K562 (cell line): ENCODE data around the gene G6PC1.
"Not testable (repeated sequence)": the region's sequence is repeated elsewhere in the genome, so short reads cannot be mapped to it uniquely, and the experiment has no call there.

Source experiments
- CBFA2T3 ChIP-seq: fragments of 450-650 bp; IDR thresholded peaks from 2 replicates; pipeline ENCODE4 v1.6.1; 2017
- PHB ChIP-seq: fragments of 250-450 bp; sonication (Bioruptor Pico); IDR thresholded peaks from 2 replicates; pipeline ENCODE4 v1.5.0; 2021
- PHF20 ChIP-seq: fragments of 450-650 bp; IDR thresholded peaks from 2 replicates; pipeline ENCODE4 v1.6.1; 2018; ENCODE audit not compliant: partially characterized antibody
- POLR2G ChIP-seq: fragments of 200-400 bp; formaldehyde crosslinking; IDR thresholded peaks from 2 replicates; pipeline ENCODE4 v1.6.1; 2017; ENCODE audit warnings: low read depth, mild to moderate bottlenecking, antibody characterized with exemption, low read length, moderate library complexity
- RAD21 ChIP-seq, 2 experiments: fragments of 250-450 bp in 1 of 2; fragments of 450-650 bp in 1 of 2; sonication (Bioruptor Pico) in 1 of 2; formaldehyde crosslinking in 1 of 2; IDR thresholded peaks in 1 of 2; conservative IDR thresholded peaks in 1 of 2; 2 replicates each; pipeline versions ENCODE4 v1.4.0 to v1.8.0; 2020 to 2022; ENCODE audit warnings: mild to moderate bottlenecking in 2 of 2, moderate library complexity in 1 of 2
- TF ChIP-seq, protein P1 (sequence below): fragments of 250-450 bp; sonication (Bioruptor Pico); IDR thresholded peaks from 2 replicates; pipeline ENCODE4 v1.5.0; 2022; ENCODE audit warnings: mild to moderate bottlenecking

DNA sequence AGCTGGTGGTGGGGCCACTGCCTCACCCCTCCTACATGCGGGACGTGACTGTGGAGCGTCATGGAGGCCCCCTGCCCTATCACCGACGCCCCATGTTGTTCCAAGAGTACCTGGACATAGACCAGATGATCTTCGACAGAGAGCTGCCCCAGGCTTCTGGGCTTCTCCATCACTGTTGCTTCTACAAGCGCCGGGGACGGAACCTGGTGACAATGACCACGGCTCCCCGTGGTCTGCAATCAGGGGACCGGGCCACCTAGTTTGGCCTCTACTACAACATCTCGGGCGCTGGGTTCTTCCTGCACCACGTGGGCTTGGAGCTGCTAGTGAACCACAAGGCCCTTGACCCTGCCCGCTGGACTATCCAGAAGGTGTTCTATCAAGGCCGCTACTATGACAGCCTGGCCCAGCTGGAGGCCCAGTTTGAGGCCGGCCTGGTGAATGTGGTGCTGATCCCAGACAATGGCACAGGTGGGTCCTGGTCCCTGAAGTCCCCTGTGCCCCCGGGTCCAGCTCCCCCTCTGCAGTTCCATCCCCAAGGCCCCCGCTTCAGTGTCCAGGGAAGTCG lies 32.8 kb upstream of the G6PC1 start:
- not testable (repeated sequence) for TF ChIP-seq PHF20; PHB (CRISPR knock-in tag); RAD21 (CRISPR knock-in tag; conservative IDR thresholded peaks at IDR 0.05 in 1 of 2, IDR thresholded peaks at IDR 0.05 in 1 of 2); POLR2G; CBFA2T3
- TF ChIP-seq, protein P1, sequence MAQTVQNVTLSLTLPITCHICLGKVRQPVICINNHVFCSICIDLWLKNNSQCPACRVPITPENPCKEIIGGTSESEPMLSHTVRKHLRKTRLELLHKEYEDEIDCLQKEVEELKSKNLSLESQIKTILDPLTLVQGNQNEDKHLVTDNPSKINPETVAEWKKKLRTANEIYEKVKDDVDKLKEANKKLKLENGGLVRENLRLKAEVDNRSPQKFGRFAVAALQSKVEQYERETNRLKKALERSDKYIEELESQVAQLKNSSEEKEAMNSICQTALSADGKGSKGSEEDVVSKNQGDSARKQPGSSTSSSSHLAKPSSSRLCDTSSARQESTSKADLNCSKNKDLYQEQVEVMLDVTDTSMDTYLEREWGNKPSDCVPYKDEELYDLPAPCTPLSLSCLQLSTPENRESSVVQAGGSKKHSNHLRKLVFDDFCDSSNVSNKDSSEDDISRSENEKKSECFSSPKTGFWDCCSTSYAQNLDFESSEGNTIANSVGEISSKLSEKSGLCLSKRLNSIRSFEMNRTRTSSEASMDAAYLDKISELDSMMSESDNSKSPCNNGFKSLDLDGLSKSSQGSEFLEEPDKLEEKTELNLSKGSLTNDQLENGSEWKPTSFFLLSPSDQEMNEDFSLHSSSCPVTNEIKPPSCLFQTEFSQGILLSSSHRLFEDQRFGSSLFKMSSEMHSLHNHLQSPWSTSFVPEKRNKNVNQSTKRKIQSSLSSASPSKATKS (CRISPR knock-in tag), result not testable (repeated sequence)
